Measurements from ENCODE around the gene MRS2.

DNA sequence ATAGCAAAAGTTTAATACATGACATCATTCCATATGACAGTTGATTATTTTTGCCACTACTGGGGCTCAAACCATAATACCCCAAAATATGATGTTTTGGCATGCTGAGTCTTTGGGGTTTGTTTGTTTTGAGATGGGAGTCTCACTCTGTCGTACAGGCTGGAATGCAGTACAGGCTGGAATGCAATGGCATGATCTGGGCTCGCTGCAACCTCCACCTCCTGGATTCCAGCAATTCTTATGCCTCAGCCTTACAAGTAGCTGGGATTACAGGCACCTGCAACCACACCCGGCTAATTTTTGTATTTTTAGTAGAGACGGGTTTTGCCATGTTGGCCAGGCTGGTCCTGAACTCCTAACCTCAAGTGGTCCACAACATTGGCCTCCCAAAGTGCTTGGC lies 1.3 kb upstream of the MRS2 start:
- no peak for TF ChIP-seq CTCF (IDR thresholded peaks at IDR 0.05)
- TF ChIP-seq POLR2A (IDR thresholded peaks at IDR 0.05) = no peak
